Right hindlimb (tissue), 1 donor: ENCODE results near the gene GALNT17.

Experiments
- DNase-seq: peaks from one replicate; pipeline ENCODE4 v3.0.0-alpha.2; 2018

GALNT17 gene

GRCh38 chr7:71466448-71467145, 334.7 kb downstream of the GALNT17 start:
- no peak for DNase-seq

DNA sequence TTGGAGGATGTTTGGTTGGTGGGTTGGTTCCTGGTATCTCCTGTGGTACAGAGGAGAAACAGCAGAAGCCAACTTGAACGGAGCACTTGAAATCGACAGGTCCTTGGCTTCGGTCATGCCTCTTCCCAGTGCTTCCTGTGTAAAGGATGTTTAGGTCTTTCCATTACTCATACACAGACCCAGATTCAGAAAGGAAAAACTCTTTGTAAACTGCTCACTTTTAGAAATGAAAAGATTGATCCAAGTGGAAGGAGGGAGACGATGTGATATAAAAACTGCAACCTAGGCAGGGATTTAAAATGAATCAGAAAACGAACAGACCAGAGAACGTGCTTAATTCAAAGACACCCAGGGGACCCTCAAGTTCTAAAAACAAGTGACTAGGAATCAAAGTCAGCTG, 338.4 kb downstream of the GALNT17 start:
- DNase-seq = peak; percentile 28

- no peak for DNase-seq
Observed at GRCh38 chr7:71470830-71471229, 338.9 kb downstream of the GALNT17 start.

- no peak for DNase-seq
Observed at GRCh38 chr7:71472962-71473361, 341.0 kb downstream of the GALNT17 start.

- DNase-seq = no peak
Observed at GRCh38 chr7:71473366-71473967, 341.5 kb downstream of the GALNT17 start.

- no peak for DNase-seq
Observed at GRCh38 chr7:71477441-71477840, 345.5 kb downstream of the GALNT17 start.

DNA sequence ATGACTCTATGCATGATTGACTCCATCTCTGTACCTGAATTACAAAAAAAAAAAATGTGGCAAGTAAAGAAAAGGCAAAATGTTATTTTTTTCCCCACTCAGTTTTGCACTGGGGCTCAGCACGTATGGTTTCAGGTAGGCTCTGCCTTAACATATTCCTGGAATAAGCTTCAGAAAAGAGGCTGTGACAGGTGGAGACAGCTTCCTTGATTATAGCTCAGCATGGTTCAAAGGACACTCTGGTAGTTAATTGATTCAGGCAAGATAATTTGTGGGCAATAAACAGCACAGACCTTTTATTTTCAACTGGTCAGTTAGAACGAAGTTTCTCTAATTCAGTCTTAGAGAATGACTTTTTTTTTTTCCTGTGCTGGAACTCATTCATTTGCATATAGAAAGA, 347.3 kb downstream of the GALNT17 start:
- no peak for DNase-seq

GRCh38 chr7:71480791-71481190, 348.8 kb downstream of the GALNT17 start:
- DNase-seq = peak; percentile 27

GRCh38 chr7:71482284-71482683, 350.3 kb downstream of the GALNT17 start:
- DNase-seq = no peak

GRCh38 chr7:71484380-71484779, 352.4 kb downstream of the GALNT17 start:
- DNase-seq = no peak

- DNase-seq = no peak
Observed at GRCh38 chr7:71485586-71485985, 353.6 kb downstream of the GALNT17 start.

DNA sequence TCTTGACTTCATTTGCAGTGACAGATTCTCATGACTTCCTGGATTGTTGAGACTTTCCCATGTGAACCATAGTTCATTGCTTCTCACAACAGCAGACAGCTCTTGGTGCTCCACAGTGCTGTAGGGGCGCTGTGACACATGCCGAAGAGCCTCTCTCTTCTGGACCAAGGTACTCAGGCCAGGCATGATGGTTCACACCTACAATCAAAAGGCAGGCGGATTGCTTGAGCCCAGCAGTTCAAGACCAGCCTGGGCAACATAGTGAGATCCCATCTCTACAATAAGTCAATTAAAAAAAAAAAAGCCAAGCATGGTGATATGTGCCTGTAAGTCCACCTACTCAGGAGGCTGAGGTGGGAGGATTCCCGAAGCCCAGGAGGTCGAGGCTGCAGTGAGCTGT, 354.5 kb downstream of the GALNT17 start:
- no peak for DNase-seq

GRCh38 chr7:71486856-71487628, 355.1 kb downstream of the GALNT17 start:
- DNase-seq = no peak

GRCh38 chr7:71488308-71488707, 356.4 kb downstream of the GALNT17 start:
- DNase-seq = no peak

GRCh38 chr7:71491336-71491735, 359.4 kb downstream of the GALNT17 start:
- no peak for DNase-seq

DNA sequence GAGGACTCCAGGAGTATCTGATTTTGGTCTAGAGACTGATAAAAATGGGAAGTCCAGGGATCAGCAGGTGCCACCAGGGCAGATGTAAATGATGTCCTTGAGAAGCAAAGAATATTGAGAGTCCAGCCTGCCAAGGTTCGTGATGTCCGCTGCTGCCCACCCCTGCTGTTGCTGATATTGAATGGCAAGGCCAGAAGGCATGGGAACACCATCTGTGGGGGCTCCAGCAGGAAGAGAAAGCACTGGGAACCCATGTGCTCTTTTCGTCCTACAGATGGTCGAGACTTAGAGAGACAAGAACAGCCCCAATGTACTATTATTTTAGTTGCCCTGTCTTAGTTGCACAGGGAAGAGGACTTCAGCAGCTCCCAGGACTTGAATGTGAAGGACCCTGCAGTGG, 363.9 kb downstream of the GALNT17 start:
- no peak for DNase-seq

GRCh38 chr7:71497256-71497946, 365.5 kb downstream of the GALNT17 start:
- DNase-seq = peak; percentile 79

DNA sequence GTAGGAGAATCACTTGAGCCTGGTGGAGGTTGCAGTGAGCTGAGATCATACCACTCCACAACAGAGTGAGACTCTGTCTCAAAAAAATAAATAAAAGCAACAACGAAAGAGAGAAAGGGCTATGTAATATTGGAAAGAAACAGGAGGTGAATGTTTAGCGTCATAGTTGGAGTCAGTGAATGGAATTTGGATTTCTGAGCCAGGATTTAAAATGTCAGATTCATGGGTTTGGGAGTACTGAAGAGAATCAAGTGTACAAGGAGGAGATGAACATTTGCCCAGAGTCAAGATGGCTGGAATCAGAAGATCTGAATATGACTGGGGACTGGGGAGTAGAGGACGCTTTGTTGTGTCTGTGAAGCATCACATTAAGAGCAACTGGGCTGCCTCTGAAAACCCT, 366.4 kb downstream of the GALNT17 start:
- DNase-seq = no peak

- DNase-seq = no peak
Observed at GRCh38 chr7:71504697-71505441, 372.9 kb downstream of the GALNT17 start.

DNA sequence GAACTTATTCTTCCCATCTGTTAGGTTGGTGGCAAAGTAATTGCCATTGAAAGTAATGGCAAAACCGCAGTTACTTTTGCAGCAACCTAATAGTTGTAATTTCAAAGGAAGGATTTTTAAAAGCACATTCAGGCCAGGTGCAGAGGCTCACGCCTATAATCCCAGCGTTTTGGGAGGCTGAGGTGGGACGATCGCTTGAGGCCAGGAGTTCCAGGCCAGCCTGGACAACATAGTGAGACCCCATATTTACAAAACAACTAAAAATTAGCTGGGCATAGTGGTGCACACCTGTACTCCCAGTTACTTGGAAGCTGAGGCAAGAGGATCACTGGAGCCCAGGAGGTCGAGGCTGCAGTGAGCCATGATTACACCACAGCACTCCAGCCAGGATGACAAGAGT, 374.9 kb downstream of the GALNT17 start:
- DNase-seq = no peak

GRCh38 chr7:71507680-71508602, 376.0 kb downstream of the GALNT17 start:
- no peak for DNase-seq

- no peak for DNase-seq
Observed at GRCh38 chr7:71509381-71509780, 377.4 kb downstream of the GALNT17 start.
